Trophoblast cell (in vitro differentiated cells and primary cell): ENCODE measurements around the gene TNNC1.

Source experiments
- DNase-seq, 2 donors: peaks; one replicate each; pipeline ENCODE4 v3.0.0-alpha.2; 2016
- H2AFZ ChIP-seq: 2 replicates; pipeline ENCODE4 v1.6.1; 2013; ENCODE audit warnings: low read length, moderate library complexity, mild to moderate bottlenecking; ENCODE audit not compliant: insufficient read depth, poor library complexity
- H2AK5ac ChIP-seq: 2 replicates; pipeline ENCODE4 v1.6.1; 2013; ENCODE audit warnings: mild to moderate bottlenecking, low read length
- H2BK120ac ChIP-seq: 2 replicates; pipeline ENCODE4 v1.6.1; 2013; ENCODE audit warnings: low read length, mild to moderate bottlenecking, moderate library complexity; ENCODE audit not compliant: insufficient read depth, poor library complexity
- H2BK12ac ChIP-seq: 2 replicates; pipeline ENCODE4 v1.6.1; 2013; ENCODE audit warnings: mild to moderate bottlenecking, low read length, moderate library complexity
- H2BK5ac ChIP-seq: 2 replicates; pipeline ENCODE4 v1.6.1; 2013; ENCODE audit warnings: low read length, low read depth, moderate library complexity, mild to moderate bottlenecking; ENCODE audit not compliant: poor library complexity
- H3K14ac ChIP-seq: 2 replicates; pipeline ENCODE4 v1.6.1; 2013; ENCODE audit warnings: mild to moderate bottlenecking, low read length
- H3K18ac ChIP-seq: 2 replicates; pipeline ENCODE4 v1.6.1; 2013; ENCODE audit warnings: mild to moderate bottlenecking, low read length
- H3K23ac ChIP-seq: 2 replicates; pipeline ENCODE4 v1.6.1; 2013; ENCODE audit warnings: low read length
- H3K27ac ChIP-seq: 2 replicates; pipeline ENCODE4 v1.5.1; 2013; ENCODE audit warnings: low read depth, mild to moderate bottlenecking, inconsistent platforms, low read length, moderate library complexity
- H3K27me3 ChIP-seq: 2 replicates; pipeline ENCODE4 v1.6.1; 2013; ENCODE audit warnings: inconsistent platforms, mild to moderate bottlenecking, low read length, moderate library complexity; ENCODE audit not compliant: insufficient read depth
- H3K36me3 ChIP-seq, 2 experiments: 1 replicate in 1 of 2; 2 replicates in 1 of 2; pipeline ENCODE4 v1.6.1; 2013; ENCODE audit warnings: low read length in 2 of 2, mild to moderate bottlenecking in 2 of 2, moderate library complexity in 1 of 2; ENCODE audit not compliant: insufficient read depth in 2 of 2, control insufficient read depth in 1 of 2
- H3K4ac ChIP-seq: 2 replicates; pipeline ENCODE4 v1.6.1; 2013; ENCODE audit warnings: low read depth, mild to moderate bottlenecking, low read length, moderate library complexity
- H3K4me1 ChIP-seq, 2 experiments: 1 replicate in 1 of 2; 2 replicates in 1 of 2; pipeline ENCODE4 v1.6.1; 2013; ENCODE audit warnings: low read length in 2 of 2, mild to moderate bottlenecking in 2 of 2, moderate library complexity in 1 of 2; ENCODE audit not compliant: insufficient read depth in 2 of 2, control insufficient read depth in 1 of 2
- H3K4me2 ChIP-seq: 2 replicates; pipeline ENCODE4 v1.6.1; 2013; ENCODE audit warnings: inconsistent platforms, mild to moderate bottlenecking, low read length, moderate library complexity
- H3K4me3 ChIP-seq: 2 replicates; pipeline ENCODE4 v1.5.1; 2013; ENCODE audit warnings: mild to moderate bottlenecking, low read depth, low read length, inconsistent platforms
- H3K79me1 ChIP-seq: one replicate; pipeline ENCODE4 v1.6.1; 2013; ENCODE audit warnings: low read length
- H3K79me2 ChIP-seq: 2 replicates; pipeline ENCODE4 v1.6.1; 2013; ENCODE audit warnings: low read length, mild to moderate bottlenecking; ENCODE audit not compliant: control insufficient read depth, insufficient read depth, poor library complexity
- H3K9ac ChIP-seq: 2 replicates; pipeline ENCODE4 v1.6.1; 2013; ENCODE audit warnings: mild to moderate bottlenecking, low read length
- H3K9me3 ChIP-seq: 2 replicates; pipeline ENCODE4 v1.6.1; 2013; ENCODE audit warnings: low read depth, mild to moderate bottlenecking, control low read depth, inconsistent platforms, low read length; ENCODE audit not compliant: insufficient read depth
- H4K12ac ChIP-seq: 2 replicates; pipeline ENCODE4 v1.6.1; 2013; ENCODE audit warnings: low read depth, mild to moderate bottlenecking, low read length, moderate library complexity
- H4K8ac ChIP-seq: 2 replicates; pipeline ENCODE4 v1.6.1; 2013; ENCODE audit warnings: low read depth, mild to moderate bottlenecking, low read length, moderate library complexity
- H4K91ac ChIP-seq: one replicate; pipeline ENCODE4 v1.6.1; 2013; ENCODE audit warnings: low read depth, mild to moderate bottlenecking, low read length, moderate library complexity
- WGBS: extraction: QIAGEN DNeasy Blood & Tissue Kit; methylation state at CpG from one replicate; pipeline ENCODE4 v1.1.7; 2013; ENCODE audit warnings: missing lambda C conversion rate; ENCODE audit not compliant: insufficient read length, insufficient coverage; ENCODE audit errors: extremely low coverage; 5-methylcytosine and 5-hydroxymethylcytosine counted together

The TNNC1 gene

GRCh38 chr3:52477076-52477795 lies 23.4 kb upstream of the TNNC1 start:
- Histone ChIP-seq H3K14ac (no peak overlapping the region), H4K91ac (no peak overlapping the region), H3K27ac (no peak overlapping the region), H3K4me1 (no peaks in the 10 kb centered on the region), H4K12ac (no peak overlapping the region), H3K27me3 (no peaks in the 10 kb centered on the region), H2BK5ac (no peak overlapping the region), H3K23ac (no peak overlapping the region), H2AFZ (no peak overlapping the region), H2BK12ac (no peak overlapping the region), H3K79me1 (no peaks in the 10 kb centered on the region), H2BK120ac (no peak overlapping the region), H3K9me3 (peaks cover 2% of the 10 kb centered on the region), H3K18ac (no peak overlapping the region), H2AK5ac (no peak overlapping the region), H3K4me2 (no peak overlapping the region), H3K4ac (no peak overlapping the region), H3K4me3 (no peak overlapping the region), H3K36me3 (peaks cover 84 to 89% of the 10 kb centered on the region in 2 experiments), H4K8ac (no peak overlapping the region), H3K9ac (no peak overlapping the region), H3K79me2 (no peaks in the 10 kb centered on the region)
- WGBS = no CpG with 5 or more reads among the region's 16 CpGs
- DNase-seq = peak; percentile 97 to 98

- no CpG with 5 or more reads among the region's 5 CpGs for WGBS
- H3K27me3 ChIP-seq = no peaks in the 10 kb centered on the region
Observed at GRCh38 chr3:52473026-52473425, 19.2 kb upstream of the TNNC1 start.

GRCh38 chr3:52472239-52473000 lies 18.6 kb upstream of the TNNC1 start:
- no CpG with 5 or more reads among the region's 14 CpGs for WGBS
- H3K4me3 ChIP-seq = no peak overlapping the region
- no peak overlapping the region for H4K8ac ChIP-seq
- H3K4me2 ChIP-seq = no peak overlapping the region
- H3K27me3 ChIP-seq = no peaks in the 10 kb centered on the region
- H4K91ac ChIP-seq = no peak overlapping the region
- no peak overlapping the region for H2BK12ac ChIP-seq
- no peaks in the 10 kb centered on the region for H3K4me1 ChIP-seq
- no peaks in the 10 kb centered on the region for H3K79me2 ChIP-seq
- no peak overlapping the region for H4K12ac ChIP-seq
- no peak overlapping the region for H2BK5ac ChIP-seq
- H3K27ac ChIP-seq = no peak overlapping the region
- no peaks in the 10 kb centered on the region for H3K79me1 ChIP-seq
- H3K14ac ChIP-seq = no peak overlapping the region
- peaks cover 56 to 64% of the 10 kb centered on the region in 2 experiments for H3K36me3 ChIP-seq
- H3K9me3 ChIP-seq = no peaks in the 10 kb centered on the region
- H2BK120ac ChIP-seq = no peak overlapping the region
- H2AFZ ChIP-seq = no peak overlapping the region
- DNase-seq = no peak
- H3K4ac ChIP-seq = no peak overlapping the region
- no peak overlapping the region for H3K23ac ChIP-seq
- H3K18ac ChIP-seq = no peak overlapping the region
- no peak overlapping the region for H3K9ac ChIP-seq
- H2AK5ac ChIP-seq = no peak overlapping the region

More at GRCh38 chr3:52473026-52473425, 19.2 kb upstream of the TNNC1 start:
- no peak overlapping the region for H3K27ac ChIP-seq
- H2AK5ac ChIP-seq = no peak overlapping the region
- H2BK12ac ChIP-seq = no peak overlapping the region
- H3K79me2 ChIP-seq = no peaks in the 10 kb centered on the region
- H4K12ac ChIP-seq = no peak overlapping the region
- no peaks in the 10 kb centered on the region for H3K9me3 ChIP-seq
- H2BK120ac ChIP-seq = no peak overlapping the region
- H3K4me3 ChIP-seq = no peak overlapping the region
- H3K4me1 ChIP-seq = no peaks in the 10 kb centered on the region
- no peak overlapping the region for H3K14ac ChIP-seq
- H3K23ac ChIP-seq = no peak overlapping the region
- no peak overlapping the region for H3K4ac ChIP-seq
- H2AFZ ChIP-seq = no peak overlapping the region
- peaks cover 62 to 69% of the 10 kb centered on the region in 2 experiments for H3K36me3 ChIP-seq
- H3K79me1 ChIP-seq = no peaks in the 10 kb centered on the region
- peak overlapping the region; percentile 25 for H3K18ac ChIP-seq
- H4K8ac ChIP-seq = no peak overlapping the region
- DNase-seq = no peak
- H3K4me2 ChIP-seq = no peak overlapping the region
- no peak overlapping the region for H3K9ac ChIP-seq
- H4K91ac ChIP-seq = no peak overlapping the region
- no peak overlapping the region for H2BK5ac ChIP-seq

GRCh38 chr3:52471371-52472238 lies 17.8 kb upstream of the TNNC1 start:
- no peaks in the 10 kb centered on the region for H3K79me1 ChIP-seq
- H4K8ac ChIP-seq = no peak overlapping the region
- no peak overlapping the region for H2AK5ac ChIP-seq
- no peaks in the 10 kb centered on the region for H3K79me2 ChIP-seq
- H2BK120ac ChIP-seq = no peak overlapping the region
- no peak overlapping the region for H3K4me2 ChIP-seq
- DNase-seq = peak; percentile 24 to 65
- H3K4ac ChIP-seq = no peak overlapping the region
- no peaks in the 10 kb centered on the region for H3K4me1 ChIP-seq
- H3K4me3 ChIP-seq = no peak overlapping the region
- no CpG with 5 or more reads among the region's 26 CpGs for WGBS
- no peak overlapping the region for H3K9ac ChIP-seq
- no peaks in the 10 kb centered on the region for H3K27me3 ChIP-seq
- no peak overlapping the region for H2BK5ac ChIP-seq
- no peak overlapping the region for H4K91ac ChIP-seq
- H3K18ac ChIP-seq = no peak overlapping the region
- H3K9me3 ChIP-seq = no peaks in the 10 kb centered on the region
- no peak overlapping the region for H3K14ac ChIP-seq
- no peak overlapping the region for H2BK12ac ChIP-seq
- no peak overlapping the region for H4K12ac ChIP-seq
- peaks cover 56 to 64% of the 10 kb centered on the region in 2 experiments for H3K36me3 ChIP-seq
- H3K27ac ChIP-seq = no peak overlapping the region
- no peak overlapping the region for H2AFZ ChIP-seq
- H3K23ac ChIP-seq = no peak overlapping the region
